ENCODE data around the gene PCDHGB7. TPM values are rescaled to one million over a fixed set of nuclear protein-coding genes. Genes with fewer than 3 reads are reported as not detected.
A peak's percentile ranks its signal among the peaks of the same experiment; 100 is the strongest.
"Not testable (repeated sequence)": the region's sequence is repeated elsewhere in the genome, so short reads cannot be mapped to it uniquely, and the experiment has no call there.

The PCDHGB7 gene
- 4.7 and 5.1 TPM in 2 replicates for polyA plus RNA-seq
- polyA minus RNA-seq: 36.0 and 40.6 TPM in 2 replicates

DNA sequence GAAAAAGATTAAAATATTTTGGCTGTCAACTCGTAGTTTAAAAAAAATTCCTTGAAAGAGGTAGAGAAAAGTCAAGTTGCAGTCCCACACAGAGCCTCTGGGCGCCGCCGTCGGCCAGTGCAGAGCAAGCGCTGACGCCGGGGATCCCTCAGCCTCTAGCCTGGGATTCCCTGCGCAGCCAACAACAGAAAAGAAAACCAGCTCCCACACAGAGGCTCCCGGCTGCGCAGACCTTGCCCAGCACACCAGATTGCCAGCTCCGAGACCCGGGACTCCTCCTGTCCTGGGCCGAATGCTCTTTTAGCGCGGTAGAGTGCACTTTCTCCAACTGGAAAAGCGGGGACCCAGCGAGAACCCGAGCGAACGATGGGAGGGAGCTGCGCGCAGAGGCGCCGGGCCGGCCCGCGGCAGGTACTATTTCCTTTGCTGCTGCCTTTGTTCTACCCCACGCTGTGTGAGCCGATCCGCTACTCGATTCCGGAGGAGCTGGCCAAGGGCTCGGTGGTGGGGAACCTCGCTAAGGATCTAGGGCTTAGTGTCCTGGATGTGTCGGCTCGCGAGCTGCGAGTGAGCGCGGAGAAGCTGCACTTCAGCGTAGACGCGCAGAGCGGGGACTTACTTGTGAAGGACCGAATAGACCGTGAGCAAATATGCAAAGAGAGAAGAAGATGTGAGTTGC lies at the start of gene PCDHGB7:
Gene PCDHGB7 (plus strand): TSS at position 184 of the 679 bp plus-strand sequence. CDS start 183 bp downstream, at position 367.
- TF ChIP-seq SMC3 (conservative IDR thresholded peaks at IDR 0.05; ENCODE audit: poor library complexity): peak; percentile 50
- TF ChIP-seq, protein P1, sequence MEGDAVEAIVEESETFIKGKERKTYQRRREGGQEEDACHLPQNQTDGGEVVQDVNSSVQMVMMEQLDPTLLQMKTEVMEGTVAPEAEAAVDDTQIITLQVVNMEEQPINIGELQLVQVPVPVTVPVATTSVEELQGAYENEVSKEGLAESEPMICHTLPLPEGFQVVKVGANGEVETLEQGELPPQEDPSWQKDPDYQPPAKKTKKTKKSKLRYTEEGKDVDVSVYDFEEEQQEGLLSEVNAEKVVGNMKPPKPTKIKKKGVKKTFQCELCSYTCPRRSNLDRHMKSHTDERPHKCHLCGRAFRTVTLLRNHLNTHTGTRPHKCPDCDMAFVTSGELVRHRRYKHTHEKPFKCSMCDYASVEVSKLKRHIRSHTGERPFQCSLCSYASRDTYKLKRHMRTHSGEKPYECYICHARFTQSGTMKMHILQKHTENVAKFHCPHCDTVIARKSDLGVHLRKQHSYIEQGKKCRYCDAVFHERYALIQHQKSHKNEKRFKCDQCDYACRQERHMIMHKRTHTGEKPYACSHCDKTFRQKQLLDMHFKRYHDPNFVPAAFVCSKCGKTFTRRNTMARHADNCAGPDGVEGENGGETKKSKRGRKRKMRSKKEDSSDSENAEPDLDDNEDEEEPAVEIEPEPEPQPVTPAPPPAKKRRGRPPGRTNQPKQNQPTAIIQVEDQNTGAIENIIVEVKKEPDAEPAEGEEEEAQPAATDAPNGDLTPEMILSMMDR (IDR thresholded peaks at IDR 0.05; ENCODE audit: poor library complexity, severe bottlenecking): peak; percentile 55
- TF ChIP-seq POLR2AphosphoS5 (IDR thresholded peaks at IDR 0.05): peak; percentile 13
- peak; percentile 63 for TF ChIP-seq RAD21 (conservative IDR thresholded peaks at IDR 0.05)
- Histone ChIP-seq H3K79me2 (replicated peaks; ENCODE audit: insufficient read depth, low read length) (peaks cover 66% of the 10 kb centered on the region), H3K9me3 (ENCODE audit: low read length) (peaks cover 88% of the 10 kb centered on the region), H3K27ac (ENCODE audit: low read length) (peak within 1 kb of the TSS; percentile 31), H3K9ac (ENCODE audit: low read length) (peak within 1 kb of the TSS; percentile 26), H3K4me3 (ENCODE audit: low read length) (peak within 1 kb of the TSS; percentile 57), H3K36me3 (ENCODE audit: insufficient read depth, low read length) (peaks cover 89% of the 10 kb centered on the region)
- not testable (repeated sequence) for H2AFZ ChIP-seq (ENCODE audit: low read depth, low read length); H3F3A ChIP-seq (ENCODE audit: insufficient read depth, low read length, poor library complexity, severe bottlenecking); H4K20me1 ChIP-seq (ENCODE audit: insufficient read depth); H3K27me3 ChIP-seq (ENCODE audit: insufficient read depth, low read depth, low read length); H3K4me2 ChIP-seq (ENCODE audit: low read length); H3K9me2 ChIP-seq (ENCODE audit: insufficient read depth, low read length)

DNA sequence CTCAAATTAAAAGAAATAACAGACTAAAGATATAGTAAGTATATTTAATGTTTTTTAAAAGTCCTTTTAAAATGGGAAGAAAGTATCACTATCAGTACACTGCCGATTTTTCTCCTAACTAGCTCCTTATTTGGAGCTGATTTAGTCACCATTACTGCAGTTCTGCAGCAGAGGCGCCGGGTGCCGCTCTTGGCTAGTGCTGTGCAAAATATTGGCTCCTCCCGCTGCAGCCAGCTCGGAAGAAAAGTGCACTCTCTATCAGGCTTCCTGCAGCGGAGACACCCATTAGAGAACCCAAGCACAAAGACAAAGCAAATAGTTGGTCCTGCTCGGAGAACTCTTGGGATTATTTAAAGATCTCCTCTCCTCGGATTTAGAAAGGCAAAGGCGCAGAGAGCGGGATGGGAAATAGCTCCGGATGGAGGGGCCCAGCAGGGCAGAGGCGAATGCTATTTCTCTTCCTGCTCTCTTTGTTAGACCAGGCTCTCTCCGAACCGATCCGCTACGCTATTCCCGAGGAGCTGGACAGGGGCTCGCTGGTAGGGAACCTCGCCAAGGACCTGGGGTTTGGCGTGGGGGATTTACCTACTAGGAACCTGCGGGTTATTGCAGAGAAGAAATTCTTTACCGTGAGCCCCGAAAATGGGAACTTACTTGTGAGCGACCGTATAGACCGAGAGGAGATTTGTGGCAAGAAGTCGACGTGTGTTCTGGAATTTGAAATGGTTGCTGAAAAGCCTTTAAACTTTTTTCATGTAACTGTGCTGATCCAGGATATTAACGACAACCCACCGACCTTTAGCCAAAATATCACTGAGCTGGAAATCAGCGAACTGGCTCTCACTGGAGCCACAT lies 47.3 kb upstream of the PCDHGB7 start, which contains the start of gene PCDHGB3:
Gene PCDHGB3 (plus strand): TSS at position 249 of the 855 bp plus-strand sequence. CDS start 153 bp downstream, at position 402.
- Histone ChIP-seq H3K27ac (ENCODE audit: low read length) (no peak within 1 kb of the TSS), H3K4me2 (ENCODE audit: low read length) (no peak within 1 kb of the TSS), H4K20me1 (ENCODE audit: insufficient read depth) (no peaks in the 10 kb centered on the region), H3K9me3 (ENCODE audit: low read length) (peaks cover 45% of the 10 kb centered on the region), H3K36me3 (ENCODE audit: insufficient read depth, low read length) (no peaks in the 10 kb centered on the region), H3K9ac (ENCODE audit: low read length) (no peak within 1 kb of the TSS), H3K4me3 (ENCODE audit: low read length) (no peak within 1 kb of the TSS), H3K9me2 (ENCODE audit: insufficient read depth, low read length) (no peaks in the 10 kb centered on the region), H3K27me3 (ENCODE audit: insufficient read depth, low read depth, low read length) (no peaks in the 10 kb centered on the region), H2AFZ (ENCODE audit: low read depth, low read length) (no peak within 1 kb of the TSS), H3K79me2 (replicated peaks; ENCODE audit: insufficient read depth, low read length) (no peaks in the 10 kb centered on the region), H3F3A (ENCODE audit: insufficient read depth, low read length, poor library complexity, severe bottlenecking) (no peaks in the 10 kb centered on the region)
- TF ChIP-seq EP300 (conservative IDR thresholded peaks at IDR 0.05; ENCODE audit: poor library complexity, severe bottlenecking) (no peak), RAD21 (conservative IDR thresholded peaks at IDR 0.05) (no peak), MXI1 (conservative IDR thresholded peaks at IDR 0.05; ENCODE audit: poor library complexity, severe bottlenecking) (no peak), TAF1 (IDR thresholded peaks at IDR 0.05; ENCODE audit: low read depth) (no peak), EZH2 (IDR thresholded peaks at IDR 0.05; ENCODE audit: borderline replicate concordance, insufficient read depth, low read length, poor library complexity, severe bottlenecking) (no peak), SMC3 (conservative IDR thresholded peaks at IDR 0.05; ENCODE audit: poor library complexity) (no peak), POLR2AphosphoS5 (IDR thresholded peaks at IDR 0.05) (no peak)
- TF ChIP-seq, protein P1 (IDR thresholded peaks at IDR 0.05; ENCODE audit: poor library complexity, severe bottlenecking): no peak
- TF ChIP-seq, protein P2, sequence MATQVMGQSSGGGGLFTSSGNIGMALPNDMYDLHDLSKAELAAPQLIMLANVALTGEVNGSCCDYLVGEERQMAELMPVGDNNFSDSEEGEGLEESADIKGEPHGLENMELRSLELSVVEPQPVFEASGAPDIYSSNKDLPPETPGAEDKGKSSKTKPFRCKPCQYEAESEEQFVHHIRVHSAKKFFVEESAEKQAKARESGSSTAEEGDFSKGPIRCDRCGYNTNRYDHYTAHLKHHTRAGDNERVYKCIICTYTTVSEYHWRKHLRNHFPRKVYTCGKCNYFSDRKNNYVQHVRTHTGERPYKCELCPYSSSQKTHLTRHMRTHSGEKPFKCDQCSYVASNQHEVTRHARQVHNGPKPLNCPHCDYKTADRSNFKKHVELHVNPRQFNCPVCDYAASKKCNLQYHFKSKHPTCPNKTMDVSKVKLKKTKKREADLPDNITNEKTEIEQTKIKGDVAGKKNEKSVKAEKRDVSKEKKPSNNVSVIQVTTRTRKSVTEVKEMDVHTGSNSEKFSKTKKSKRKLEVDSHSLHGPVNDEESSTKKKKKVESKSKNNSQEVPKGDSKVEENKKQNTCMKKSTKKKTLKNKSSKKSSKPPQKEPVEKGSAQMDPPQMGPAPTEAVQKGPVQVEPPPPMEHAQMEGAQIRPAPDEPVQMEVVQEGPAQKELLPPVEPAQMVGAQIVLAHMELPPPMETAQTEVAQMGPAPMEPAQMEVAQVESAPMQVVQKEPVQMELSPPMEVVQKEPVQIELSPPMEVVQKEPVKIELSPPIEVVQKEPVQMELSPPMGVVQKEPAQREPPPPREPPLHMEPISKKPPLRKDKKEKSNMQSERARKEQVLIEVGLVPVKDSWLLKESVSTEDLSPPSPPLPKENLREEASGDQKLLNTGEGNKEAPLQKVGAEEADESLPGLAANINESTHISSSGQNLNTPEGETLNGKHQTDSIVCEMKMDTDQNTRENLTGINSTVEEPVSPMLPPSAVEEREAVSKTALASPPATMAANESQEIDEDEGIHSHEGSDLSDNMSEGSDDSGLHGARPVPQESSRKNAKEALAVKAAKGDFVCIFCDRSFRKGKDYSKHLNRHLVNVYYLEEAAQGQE (IDR thresholded peaks at IDR 0.05; ENCODE audit: borderline replicate concordance): no peak

Measured in neural cell (in vitro differentiated cells).